ENCODE measurements around the gene OBSL1. TPM values are rescaled to one million over a fixed set of nuclear protein-coding genes. Genes with fewer than 3 reads are reported as not detected.
A peak's percentile ranks its signal among the peaks of the same experiment; 100 is the strongest.

The OBSL1 gene
- polyA plus RNA-seq, 1 donor, result 92.9 TPM

- no peak overlapping the region for H3K4me3 ChIP-seq (ENCODE audit: low read length)
- peaks cover 19% of the 10 kb centered on the region for H3K4me1 ChIP-seq (ENCODE audit: control insufficient read depth, insufficient read depth, low read length)
- no peak for DNase-seq
- H3K9me3 ChIP-seq (ENCODE audit: control insufficient read depth, low read depth, low read length), result no peaks in the 10 kb centered on the region
- no CpG with 5 or more reads among the region's 6 CpGs for WGBS (ENCODE audit: insufficient coverage, low lambda C conversion rate)
- H3K36me3 ChIP-seq (ENCODE audit: control insufficient read depth, insufficient read depth, low read length), result no peaks in the 10 kb centered on the region
- no peak overlapping the region for H3K27ac ChIP-seq (ENCODE audit: low read length)
- peaks cover 3% of the 10 kb centered on the region for H3K27me3 ChIP-seq (ENCODE audit: control insufficient read depth, insufficient read depth, low read length)
These were observed 4.5 kb upstream of the OBSL1 start for GRCh38 chr2:219575566-219576504.

- no peak for DNase-seq
- peaks cover 4% of the 10 kb centered on the region for H3K9me3 ChIP-seq (ENCODE audit: control insufficient read depth, low read depth, low read length)
- H3K4me3 ChIP-seq (ENCODE audit: low read length), result no peak overlapping the region
- WGBS (ENCODE audit: insufficient coverage, low lambda C conversion rate), result no CpG with 5 or more reads among the region's 22 CpGs
- peaks cover 25% of the 10 kb centered on the region for H3K4me1 ChIP-seq (ENCODE audit: control insufficient read depth, insufficient read depth, low read length)
- no peaks in the 10 kb centered on the region for H3K36me3 ChIP-seq (ENCODE audit: control insufficient read depth, insufficient read depth, low read length)
- no peak overlapping the region for H3K27ac ChIP-seq (ENCODE audit: low read length)
- H3K27me3 ChIP-seq (ENCODE audit: control insufficient read depth, insufficient read depth, low read length), result peaks cover 3% of the 10 kb centered on the region
These were observed 3.4 kb upstream of the OBSL1 start for GRCh38 chr2:219574484-219575311.

GRCh38 chr2:219573166-219573565 lies 1.8 kb upstream of the OBSL1 start:
- no CpG with 5 or more reads among the region's 5 CpGs for WGBS (ENCODE audit: insufficient coverage, low lambda C conversion rate)
- Histone ChIP-seq H3K4me3 (ENCODE audit: low read length) (no peak overlapping the region), H3K27me3 (ENCODE audit: control insufficient read depth, insufficient read depth, low read length) (peaks cover 3% of the 10 kb centered on the region), H3K27ac (ENCODE audit: low read length) (no peak overlapping the region), H3K4me1 (ENCODE audit: control insufficient read depth, insufficient read depth, low read length) (peaks cover 26% of the 10 kb centered on the region), H3K36me3 (ENCODE audit: control insufficient read depth, insufficient read depth, low read length) (peaks cover 4% of the 10 kb centered on the region), H3K9me3 (ENCODE audit: control insufficient read depth, low read depth, low read length) (peaks cover 4% of the 10 kb centered on the region)
- no peak for DNase-seq

- peaks cover 8% of the 10 kb centered on the region for H3K36me3 ChIP-seq (ENCODE audit: control insufficient read depth, insufficient read depth, low read length)
- WGBS (ENCODE audit: insufficient coverage, low lambda C conversion rate), result 100% methylated on average over 1 of the region's 13 CpGs
- no peak for DNase-seq
- peaks cover 26% of the 10 kb centered on the region for H3K4me1 ChIP-seq (ENCODE audit: control insufficient read depth, insufficient read depth, low read length)
- peak within 1 kb of the TSS; percentile 53 for H3K27ac ChIP-seq (ENCODE audit: low read length)
- H3K4me3 ChIP-seq (ENCODE audit: low read length), result peak within 1 kb of the TSS; percentile 63
- H3K9me3 ChIP-seq (ENCODE audit: control insufficient read depth, low read depth, low read length), result peaks cover 4% of the 10 kb centered on the region
- H3K27me3 ChIP-seq (ENCODE audit: control insufficient read depth, insufficient read depth, low read length), result peaks cover 3% of the 10 kb centered on the region
These were observed 1.1 kb upstream of the OBSL1 start, which contains the start of gene INHA for GRCh38 chr2:219572237-219573001. TSS of gene INHA (plus strand) at chr2:219572310. CDS start at chr2:219572375, 65 bp downstream.

- Histone ChIP-seq H3K4me3 (ENCODE audit: low read length) (peak overlapping the region; percentile 63), H3K36me3 (ENCODE audit: control insufficient read depth, insufficient read depth, low read length) (peaks cover 20% of the 10 kb centered on the region), H3K27ac (ENCODE audit: low read length) (peak overlapping the region; percentile 66), H3K9me3 (ENCODE audit: control insufficient read depth, low read depth, low read length) (peaks cover 4% of the 10 kb centered on the region), H3K27me3 (ENCODE audit: control insufficient read depth, insufficient read depth, low read length) (no peaks in the 10 kb centered on the region), H3K4me1 (ENCODE audit: control insufficient read depth, insufficient read depth, low read length) (peaks cover 18% of the 10 kb centered on the region)
- DNase-seq, result no peak
- WGBS (ENCODE audit: insufficient coverage, low lambda C conversion rate), result no CpG with 5 or more reads among the region's 55 CpGs
These were observed 422 bp downstream of the OBSL1 start for GRCh38 chr2:219570924-219571310.

- no peaks in the 10 kb centered on the region for H3K27me3 ChIP-seq (ENCODE audit: control insufficient read depth, insufficient read depth, low read length)
- WGBS (ENCODE audit: insufficient coverage, low lambda C conversion rate), result no CpG with 5 or more reads among the region's 95 CpGs
- peaks cover 4% of the 10 kb centered on the region for H3K9me3 ChIP-seq (ENCODE audit: control insufficient read depth, low read depth, low read length)
- peak in 1 of 2 donors; percentile 69 for DNase-seq
- no peak overlapping the region for H3K27ac ChIP-seq (ENCODE audit: low read length)
- H3K4me1 ChIP-seq (ENCODE audit: control insufficient read depth, insufficient read depth, low read length), result peaks cover 18% of the 10 kb centered on the region
- peak overlapping the region; percentile 40 for H3K4me3 ChIP-seq (ENCODE audit: low read length)
- peaks cover 20% of the 10 kb centered on the region for H3K36me3 ChIP-seq (ENCODE audit: control insufficient read depth, insufficient read depth, low read length)
These were observed 980 bp downstream of the OBSL1 start for GRCh38 chr2:219570194-219570923.

- WGBS (ENCODE audit: insufficient coverage, low lambda C conversion rate), result no CpG with 5 or more reads among the region's 6 CpGs
- peaks cover 25% of the 10 kb centered on the region for H3K36me3 ChIP-seq (ENCODE audit: control insufficient read depth, insufficient read depth, low read length)
- peaks cover 18% of the 10 kb centered on the region for H3K4me1 ChIP-seq (ENCODE audit: control insufficient read depth, insufficient read depth, low read length)
- no peak for DNase-seq
- H3K27me3 ChIP-seq (ENCODE audit: control insufficient read depth, insufficient read depth, low read length), result no peaks in the 10 kb centered on the region
- peaks cover 4% of the 10 kb centered on the region for H3K9me3 ChIP-seq (ENCODE audit: control insufficient read depth, low read depth, low read length)
- no peak overlapping the region for H3K27ac ChIP-seq (ENCODE audit: low read length)
- peak overlapping the region; percentile 40 for H3K4me3 ChIP-seq (ENCODE audit: low read length)
These were observed 1.7 kb downstream of the OBSL1 start for GRCh38 chr2:219569635-219570034.

GRCh38 chr2:219569041-219569440 lies 2.3 kb downstream of the OBSL1 start:
- H3K4me1 ChIP-seq (ENCODE audit: control insufficient read depth, insufficient read depth, low read length), result peaks cover 18% of the 10 kb centered on the region
- no peaks in the 10 kb centered on the region for H3K27me3 ChIP-seq (ENCODE audit: control insufficient read depth, insufficient read depth, low read length)
- no peak overlapping the region for H3K4me3 ChIP-seq (ENCODE audit: low read length)
- H3K9me3 ChIP-seq (ENCODE audit: control insufficient read depth, low read depth, low read length), result peaks cover 4% of the 10 kb centered on the region
- H3K27ac ChIP-seq (ENCODE audit: low read length), result no peak overlapping the region
- H3K36me3 ChIP-seq (ENCODE audit: control insufficient read depth, insufficient read depth, low read length), result peaks cover 31% of the 10 kb centered on the region
- no CpG with 5 or more reads among the region's 6 CpGs for WGBS (ENCODE audit: insufficient coverage, low lambda C conversion rate)
- DNase-seq, result no peak

GRCh38 chr2:219567791-219568361 lies 3.5 kb downstream of the OBSL1 start:
- Histone ChIP-seq H3K27ac (ENCODE audit: low read length) (no peak overlapping the region), H3K27me3 (ENCODE audit: control insufficient read depth, insufficient read depth, low read length) (no peaks in the 10 kb centered on the region), H3K36me3 (ENCODE audit: control insufficient read depth, insufficient read depth, low read length) (peaks cover 39% of the 10 kb centered on the region), H3K4me3 (ENCODE audit: low read length) (no peak overlapping the region), H3K4me1 (ENCODE audit: control insufficient read depth, insufficient read depth, low read length) (peaks cover 18% of the 10 kb centered on the region), H3K9me3 (ENCODE audit: control insufficient read depth, low read depth, low read length) (peaks cover 4% of the 10 kb centered on the region)
- no CpG with 5 or more reads among the region's 35 CpGs for WGBS (ENCODE audit: insufficient coverage, low lambda C conversion rate)
- DNase-seq, result no peak
